HCT116 (cell line): ENCODE results near the gene A3GALT2.

Experiments used
- CEBPB ChIP-seq: IDR thresholded peaks from 2 replicates; pipeline ENCODE4 v1.6.1; 2012; ENCODE audit warnings: low read depth
- EZH2 ChIP-seq: fragments of 200-600 bp; sonication (generic); IDR thresholded peaks from 2 replicates; pipeline ENCODE4 v1.6.1; 2017; ENCODE audit warnings: antibody characterized with exemption, mixed run types
- EZH2phosphoT487 ChIP-seq: fragments of 200-600 bp; IDR thresholded peaks from 2 replicates; pipeline ENCODE4 v1.6.1; 2018; ENCODE audit warnings: antibody characterized with exemption, borderline replicate concordance
- POLR2A ChIP-seq: IDR thresholded peaks from 2 replicates; pipeline ENCODE4 v1.7.0; 2011; ENCODE audit warnings: borderline replicate concordance; ENCODE audit not compliant: insufficient read depth, insufficient read length; ENCODE audit errors: extremely low read depth
- POLR2AphosphoS5 ChIP-seq: IDR thresholded peaks from 2 replicates; pipeline ENCODE4 v1.6.1; 2011; ENCODE audit warnings: mild to moderate bottlenecking, low read depth, low read length, moderate library complexity
- RAD21 ChIP-seq: IDR thresholded peaks from 2 replicates; pipeline ENCODE4 v1.6.1; 2012; ENCODE audit warnings: low read depth, mild to moderate bottlenecking
- SIN3A ChIP-seq: IDR thresholded peaks from 2 replicates; pipeline ENCODE4 v1.6.1; 2012; ENCODE audit warnings: low read depth
- YY1 ChIP-seq: IDR thresholded peaks from 2 replicates; pipeline ENCODE4 v1.6.1; 2011; ENCODE audit warnings: low read length, low read depth, moderate library complexity, mild to moderate bottlenecking; ENCODE audit not compliant: insufficient replicate concordance; ENCODE audit errors: extremely low read depth
- ZNF274 ChIP-seq: fragments of 200-500 bp; sonication (Bioruptor generic); IDR thresholded peaks from 2 replicates; pipeline ENCODE4 v1.6.1; 2014; ENCODE audit warnings: mild to moderate bottlenecking, low read depth, low read length, inconsistent platforms
- TF ChIP-seq, protein P1 (sequence below), 3 experiments: fragments of 200-600 bp in 1 of 3; sonication (generic) in 1 of 3; IDR thresholded peaks in 2 of 3; conservative IDR thresholded peaks in 1 of 3; 2 replicates each; pipeline ENCODE4 v1.5.1; 2012 to 2017; ENCODE audit warnings: low read depth in 2 of 3, low read length in 2 of 3, antibody characterized with exemption in 1 of 3, borderline replicate concordance in 1 of 3, control low read depth in 1 of 3, mild to moderate bottlenecking in 1 of 3, mixed read lengths in 1 of 3, mixed run types in 1 of 3, moderate library complexity in 1 of 3; ENCODE audit not compliant: insufficient read depth in 1 of 3
- TF ChIP-seq, protein P2 (sequence below): IDR thresholded peaks from 2 replicates; pipeline ENCODE4 v1.6.1; 2012; ENCODE audit warnings: low read depth
- TF ChIP-seq, protein P3 (sequence below): IDR thresholded peaks from 2 replicates; pipeline ENCODE4 v1.6.1; 2012

DNA sequence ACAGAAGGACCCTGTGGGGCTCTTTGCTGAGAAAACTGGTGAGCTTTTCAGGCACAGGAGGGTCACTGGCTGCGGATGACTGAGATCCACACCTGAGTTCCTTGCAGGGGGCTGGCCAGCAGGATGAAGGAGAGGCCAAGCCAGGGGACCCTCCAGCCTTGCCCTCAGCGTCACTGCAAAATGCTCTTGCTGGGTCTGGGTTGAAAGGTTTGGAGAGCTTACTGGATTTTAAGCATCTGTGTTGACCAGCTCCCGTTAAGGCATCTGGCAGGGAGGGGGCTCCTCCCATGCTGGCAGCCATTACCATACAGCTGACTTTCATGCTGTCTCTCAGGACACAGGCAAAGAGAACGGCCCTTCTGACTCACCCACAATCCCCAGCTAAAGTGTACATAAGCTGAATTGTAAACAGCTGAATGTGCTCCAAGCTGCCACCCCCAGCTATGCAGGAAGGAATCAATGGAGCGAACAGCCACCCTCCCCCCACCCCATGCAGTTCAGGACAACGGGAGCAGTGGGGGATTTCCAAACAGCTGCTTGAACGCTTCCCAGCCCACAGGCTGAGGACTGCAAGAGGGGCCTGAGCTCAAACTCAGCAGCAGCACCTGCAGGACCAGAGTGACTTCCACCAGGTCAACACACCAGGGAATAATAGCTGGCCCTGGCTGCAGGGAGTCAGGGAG, 21.3 kb upstream of the A3GALT2 start:
- no peak for TF ChIP-seq RAD21
- TF ChIP-seq POLR2A, result no peak
- TF ChIP-seq, protein P1, sequence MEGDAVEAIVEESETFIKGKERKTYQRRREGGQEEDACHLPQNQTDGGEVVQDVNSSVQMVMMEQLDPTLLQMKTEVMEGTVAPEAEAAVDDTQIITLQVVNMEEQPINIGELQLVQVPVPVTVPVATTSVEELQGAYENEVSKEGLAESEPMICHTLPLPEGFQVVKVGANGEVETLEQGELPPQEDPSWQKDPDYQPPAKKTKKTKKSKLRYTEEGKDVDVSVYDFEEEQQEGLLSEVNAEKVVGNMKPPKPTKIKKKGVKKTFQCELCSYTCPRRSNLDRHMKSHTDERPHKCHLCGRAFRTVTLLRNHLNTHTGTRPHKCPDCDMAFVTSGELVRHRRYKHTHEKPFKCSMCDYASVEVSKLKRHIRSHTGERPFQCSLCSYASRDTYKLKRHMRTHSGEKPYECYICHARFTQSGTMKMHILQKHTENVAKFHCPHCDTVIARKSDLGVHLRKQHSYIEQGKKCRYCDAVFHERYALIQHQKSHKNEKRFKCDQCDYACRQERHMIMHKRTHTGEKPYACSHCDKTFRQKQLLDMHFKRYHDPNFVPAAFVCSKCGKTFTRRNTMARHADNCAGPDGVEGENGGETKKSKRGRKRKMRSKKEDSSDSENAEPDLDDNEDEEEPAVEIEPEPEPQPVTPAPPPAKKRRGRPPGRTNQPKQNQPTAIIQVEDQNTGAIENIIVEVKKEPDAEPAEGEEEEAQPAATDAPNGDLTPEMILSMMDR (IDR thresholded peaks at IDR 0.05 in 2 of 3, conservative IDR thresholded peaks at IDR 0.05 in 1 of 3; ENCODE audit: borderline replicate concordance in 1 of 3, insufficient read depth in 1 of 3, low read depth in 2 of 3, low read length in 2 of 3), result no peak
- TF ChIP-seq EZH2phosphoT487, result no peak
- TF ChIP-seq POLR2AphosphoS5, result no peak; the same call in 1 of the 2 replicates
- TF ChIP-seq, protein P2, sequence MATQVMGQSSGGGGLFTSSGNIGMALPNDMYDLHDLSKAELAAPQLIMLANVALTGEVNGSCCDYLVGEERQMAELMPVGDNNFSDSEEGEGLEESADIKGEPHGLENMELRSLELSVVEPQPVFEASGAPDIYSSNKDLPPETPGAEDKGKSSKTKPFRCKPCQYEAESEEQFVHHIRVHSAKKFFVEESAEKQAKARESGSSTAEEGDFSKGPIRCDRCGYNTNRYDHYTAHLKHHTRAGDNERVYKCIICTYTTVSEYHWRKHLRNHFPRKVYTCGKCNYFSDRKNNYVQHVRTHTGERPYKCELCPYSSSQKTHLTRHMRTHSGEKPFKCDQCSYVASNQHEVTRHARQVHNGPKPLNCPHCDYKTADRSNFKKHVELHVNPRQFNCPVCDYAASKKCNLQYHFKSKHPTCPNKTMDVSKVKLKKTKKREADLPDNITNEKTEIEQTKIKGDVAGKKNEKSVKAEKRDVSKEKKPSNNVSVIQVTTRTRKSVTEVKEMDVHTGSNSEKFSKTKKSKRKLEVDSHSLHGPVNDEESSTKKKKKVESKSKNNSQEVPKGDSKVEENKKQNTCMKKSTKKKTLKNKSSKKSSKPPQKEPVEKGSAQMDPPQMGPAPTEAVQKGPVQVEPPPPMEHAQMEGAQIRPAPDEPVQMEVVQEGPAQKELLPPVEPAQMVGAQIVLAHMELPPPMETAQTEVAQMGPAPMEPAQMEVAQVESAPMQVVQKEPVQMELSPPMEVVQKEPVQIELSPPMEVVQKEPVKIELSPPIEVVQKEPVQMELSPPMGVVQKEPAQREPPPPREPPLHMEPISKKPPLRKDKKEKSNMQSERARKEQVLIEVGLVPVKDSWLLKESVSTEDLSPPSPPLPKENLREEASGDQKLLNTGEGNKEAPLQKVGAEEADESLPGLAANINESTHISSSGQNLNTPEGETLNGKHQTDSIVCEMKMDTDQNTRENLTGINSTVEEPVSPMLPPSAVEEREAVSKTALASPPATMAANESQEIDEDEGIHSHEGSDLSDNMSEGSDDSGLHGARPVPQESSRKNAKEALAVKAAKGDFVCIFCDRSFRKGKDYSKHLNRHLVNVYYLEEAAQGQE, result no peak
- TF ChIP-seq ZNF274, result no peak
- TF ChIP-seq, protein P3, sequence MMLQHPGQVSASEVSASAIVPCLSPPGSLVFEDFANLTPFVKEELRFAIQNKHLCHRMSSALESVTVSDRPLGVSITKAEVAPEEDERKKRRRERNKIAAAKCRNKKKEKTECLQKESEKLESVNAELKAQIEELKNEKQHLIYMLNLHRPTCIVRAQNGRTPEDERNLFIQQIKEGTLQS, result no peak
- no peak for TF ChIP-seq YY1
- TF ChIP-seq EZH2, result no peak
- no peak for TF ChIP-seq CEBPB
- no peak for TF ChIP-seq SIN3A
